ENCODE results near the gene TMEM150A.

DNA sequence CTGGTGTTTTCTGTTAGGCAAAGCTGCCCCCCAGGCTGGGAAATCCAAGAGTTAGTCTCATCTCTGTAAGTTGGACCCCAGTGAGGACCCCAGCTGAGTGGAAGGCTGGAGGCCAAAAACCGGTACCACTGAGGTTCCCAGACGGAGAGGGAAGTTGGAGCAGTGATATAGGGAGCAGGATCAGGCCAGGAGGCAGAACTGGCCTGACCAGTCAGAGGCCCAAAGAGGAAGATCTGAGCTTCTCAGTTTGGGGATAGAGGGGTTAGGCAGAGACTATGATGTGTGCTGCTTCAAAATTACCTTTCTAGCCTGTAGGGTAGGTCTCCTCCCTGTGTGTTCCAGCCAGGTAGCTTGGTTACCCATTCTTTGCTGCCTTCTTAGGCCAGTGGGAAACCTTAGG is 11.5 kb downstream of the TMEM150A start:
- TF ChIP-seq, protein P1, sequence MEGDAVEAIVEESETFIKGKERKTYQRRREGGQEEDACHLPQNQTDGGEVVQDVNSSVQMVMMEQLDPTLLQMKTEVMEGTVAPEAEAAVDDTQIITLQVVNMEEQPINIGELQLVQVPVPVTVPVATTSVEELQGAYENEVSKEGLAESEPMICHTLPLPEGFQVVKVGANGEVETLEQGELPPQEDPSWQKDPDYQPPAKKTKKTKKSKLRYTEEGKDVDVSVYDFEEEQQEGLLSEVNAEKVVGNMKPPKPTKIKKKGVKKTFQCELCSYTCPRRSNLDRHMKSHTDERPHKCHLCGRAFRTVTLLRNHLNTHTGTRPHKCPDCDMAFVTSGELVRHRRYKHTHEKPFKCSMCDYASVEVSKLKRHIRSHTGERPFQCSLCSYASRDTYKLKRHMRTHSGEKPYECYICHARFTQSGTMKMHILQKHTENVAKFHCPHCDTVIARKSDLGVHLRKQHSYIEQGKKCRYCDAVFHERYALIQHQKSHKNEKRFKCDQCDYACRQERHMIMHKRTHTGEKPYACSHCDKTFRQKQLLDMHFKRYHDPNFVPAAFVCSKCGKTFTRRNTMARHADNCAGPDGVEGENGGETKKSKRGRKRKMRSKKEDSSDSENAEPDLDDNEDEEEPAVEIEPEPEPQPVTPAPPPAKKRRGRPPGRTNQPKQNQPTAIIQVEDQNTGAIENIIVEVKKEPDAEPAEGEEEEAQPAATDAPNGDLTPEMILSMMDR (IDR thresholded peaks at IDR 0.05): no peak
- TF ChIP-seq POLR2A (IDR thresholded peaks at IDR 0.05): no peak
